Activated CD8-positive, alpha-beta T cell treated with anti-CD3 and anti-CD28 coated beads, Interleukin-2, amount 10 ng/mL, durations not matched to agents 7 days and 5 days (primary cell): ENCODE measurements around the gene NMNAT3. TPM values are rescaled to one million over a fixed set of nuclear protein-coding genes. Genes with fewer than 3 reads are reported as not detected.

Experiments
- ATAC-seq: fragments of 150-1000 bp; cut with Tn5 transposase; one replicate; pipeline ENCODE4 v1.10.0; 2021; ENCODE audit warnings: moderate library complexity
- CTCF ChIA-PET: fragments of 350-600 bp; sonication (Branson Sonifier 250); formaldehyde crosslinking; loops from one replicate; lab custom pipeline; 2021; ENCODE audit warnings: antibody characterized with exemption; lab: Charles Lee
- POLR2A ChIA-PET: fragments of 350-600 bp; sonication (Branson Sonifier 250); formaldehyde crosslinking; loops from one replicate; lab custom pipeline; 2021; ENCODE audit warnings: antibody characterized with exemption; lab: Charles Lee
- DNase-seq: peaks from one replicate; pipeline ENCODE4 v3.0.0-alpha.2; 2020
- H3K27ac Mint-ChIP-seq: one replicate; pipeline ENCODE4 v1.8.0; 2021; ENCODE audit warnings: mild to moderate bottlenecking, mixed read lengths
- H3K27me3 Mint-ChIP-seq: one replicate; pipeline ENCODE4 v1.8.0; 2021; ENCODE audit warnings: low read depth, mixed read lengths
- H3K36me3 Mint-ChIP-seq: one replicate; pipeline ENCODE4 v1.8.0; 2021; ENCODE audit warnings: low read depth, mixed read lengths
- H3K4me1 Mint-ChIP-seq: one replicate; pipeline ENCODE4 v1.8.0; 2021; ENCODE audit warnings: low read depth, mixed read lengths
- H3K4me3 Mint-ChIP-seq: one replicate; pipeline ENCODE4 v1.8.0; 2021; ENCODE audit warnings: mild to moderate bottlenecking, mixed read lengths
- H3K9me3 Mint-ChIP-seq: one replicate; pipeline ENCODE4 v1.8.0; 2022; ENCODE audit warnings: mixed read lengths; ENCODE audit not compliant: insufficient read depth
- total RNA-seq, 2 experiments: library from RNA; stranded (reverse); gene quantifications; one replicate each; pipeline ENCODE4 v1.2.3, GENCODE V29; 2021

Gene NMNAT3
- total RNA-seq, 2 experiments from 2014 or later: 0.18 to 0.55 TPM

DNA sequence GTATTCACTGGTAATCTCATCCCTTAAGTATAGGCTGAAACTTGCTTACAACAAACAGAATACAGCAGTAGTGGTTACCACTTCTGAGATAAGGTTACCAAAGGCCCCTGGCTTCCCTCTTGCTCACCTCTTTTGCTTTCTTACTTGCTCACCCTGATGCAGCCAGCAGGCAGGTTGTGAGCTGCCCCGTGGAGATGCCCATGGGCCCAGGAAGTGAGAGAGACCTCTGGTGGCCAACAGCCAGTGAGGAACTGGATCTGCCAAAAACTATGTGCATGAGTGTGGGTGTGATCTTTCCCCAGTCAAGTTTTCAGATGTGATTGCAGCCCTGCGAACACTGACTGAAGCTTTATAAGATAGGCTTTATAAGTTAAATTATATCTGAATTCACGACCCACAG is 48.7 kb downstream of the NMNAT3 start:
- H3K36me3 Mint-ChIP-seq: no peaks in the 10 kb centered on the region
- no peaks in the 10 kb centered on the region for H3K9me3 Mint-ChIP-seq
- DNase-seq: peak; percentile 32
- no peaks in the 10 kb centered on the region for H3K27me3 Mint-ChIP-seq
- no peak overlapping the region for H3K4me3 Mint-ChIP-seq
- CTCF ChIA-PET: interaction anchor here (1.1 to 1.8 kb wide), 2 partner anchors 10 to 65 kb away, joined by 3 to 4 read pairs; no protein-coding TSS in a partner anchor
- POLR2A ChIA-PET: no interaction called here
- ATAC-seq: peak; percentile 57
- no peaks in the 10 kb centered on the region for H3K4me1 Mint-ChIP-seq
- H3K27ac Mint-ChIP-seq: no peak overlapping the region

DNA sequence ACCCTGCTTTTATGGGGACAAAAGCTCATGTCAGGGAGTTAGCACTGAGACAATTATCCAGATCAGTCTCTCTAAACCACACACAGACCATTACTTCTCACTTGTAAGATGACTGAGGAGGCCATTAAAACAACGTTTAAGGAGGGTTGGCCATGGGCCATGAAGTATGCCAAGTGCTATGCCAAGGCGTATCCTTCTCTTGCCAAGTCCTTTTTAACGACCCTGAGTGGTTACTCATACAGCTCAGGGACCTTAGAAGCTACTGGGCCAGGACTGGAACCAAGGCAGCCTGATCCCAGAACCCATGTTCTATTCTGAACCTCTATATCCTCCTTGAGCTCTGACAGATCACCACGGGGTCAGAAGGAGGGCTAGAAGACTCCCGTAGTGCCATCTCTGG is 50.0 kb downstream of the NMNAT3 start:
- ChIA-PET CTCF (no interaction called here), POLR2A (no interaction called here)
- ATAC-seq (no peak), DNase-seq (no peak)
- Mint-ChIP-seq H3K36me3 (no peaks in the 10 kb centered on the region), H3K4me1 (no peaks in the 10 kb centered on the region), H3K9me3 (no peaks in the 10 kb centered on the region), H3K4me3 (no peak overlapping the region), H3K27ac (no peak overlapping the region), H3K27me3 (no peaks in the 10 kb centered on the region)

DNA sequence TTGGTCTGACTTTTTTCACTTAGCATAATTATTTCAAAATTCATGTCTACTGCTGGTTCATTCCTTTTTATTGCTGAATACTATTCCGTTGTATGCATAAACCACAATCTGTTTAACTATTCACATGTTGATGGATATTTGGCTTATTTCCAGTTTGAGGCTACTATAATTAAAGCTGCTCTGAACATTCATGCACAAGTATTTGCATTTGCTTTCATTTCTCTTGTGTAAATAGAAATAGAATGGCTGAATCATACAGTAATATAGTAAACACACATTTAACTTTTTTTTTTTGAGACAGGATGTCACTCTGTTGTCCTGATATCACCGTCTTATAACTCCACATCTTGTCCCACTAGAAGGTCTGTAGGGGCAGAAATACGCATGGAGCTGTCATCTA is 57.3 kb downstream of the NMNAT3 start:
- Mint-ChIP-seq H3K4me1 (no peaks in the 10 kb centered on the region), H3K27ac (no peak overlapping the region), H3K9me3 (no peaks in the 10 kb centered on the region), H3K4me3 (no peak overlapping the region), H3K36me3 (no peaks in the 10 kb centered on the region), H3K27me3 (no peaks in the 10 kb centered on the region)
- ATAC-seq (no peak), DNase-seq (no peak)
- ChIA-PET POLR2A (no interaction called here), CTCF (interaction anchor here (1.3 kb wide), 1 partner anchor 20 kb away, joined by 3 read pairs; no protein-coding TSS in a partner anchor)

- Mint-ChIP-seq H3K27me3 (no peaks in the 10 kb centered on the region), H3K4me3 (no peak overlapping the region), H3K27ac (no peak overlapping the region), H3K9me3 (no peaks in the 10 kb centered on the region), H3K4me1 (no peaks in the 10 kb centered on the region), H3K36me3 (no peaks in the 10 kb centered on the region)
- ChIA-PET CTCF (no interaction called here), POLR2A (no interaction called here)
- DNase-seq (no peak), ATAC-seq (no peak)
Measured at GRCh38 chr3:139619484-139619883, 58.3 kb downstream of the NMNAT3 start.

GRCh38 chr3:139617672-139618268 is 60.0 kb downstream of the NMNAT3 start:
- ChIA-PET CTCF (no interaction called here), POLR2A (no interaction called here)
- Mint-ChIP-seq H3K27me3 (no peaks in the 10 kb centered on the region), H3K36me3 (no peaks in the 10 kb centered on the region), H3K27ac (no peak overlapping the region), H3K9me3 (no peaks in the 10 kb centered on the region), H3K4me1 (no peaks in the 10 kb centered on the region), H3K4me3 (no peak overlapping the region)
- ATAC-seq (no peak), DNase-seq (no peak)

DNA sequence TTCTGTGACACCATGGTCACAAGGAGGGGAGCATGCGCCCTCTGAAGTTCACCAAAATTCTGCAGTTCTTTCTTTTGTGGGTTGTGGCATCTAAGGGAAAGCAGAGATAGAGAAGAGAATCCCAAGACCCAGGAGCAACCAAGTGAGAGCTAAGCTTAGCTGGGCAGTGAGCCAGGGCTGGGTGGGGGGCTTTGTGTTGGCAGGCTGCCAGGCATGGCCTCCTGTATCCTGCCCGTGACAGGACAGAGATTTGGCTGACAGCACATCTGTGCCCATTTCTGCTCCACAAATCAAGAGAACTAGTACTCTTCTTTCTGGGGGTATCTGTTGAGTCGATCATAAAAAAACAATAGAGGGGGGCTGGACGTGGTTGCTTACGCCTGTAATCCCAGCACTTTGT is 66.2 kb downstream of the NMNAT3 start:
- H3K27me3 Mint-ChIP-seq: no peaks in the 10 kb centered on the region

GRCh38 chr3:139610886-139611285 is 66.9 kb downstream of the NMNAT3 start:
- DNase-seq: no peak
- Mint-ChIP-seq H3K36me3 (no peaks in the 10 kb centered on the region), H3K9me3 (no peaks in the 10 kb centered on the region), H3K27ac (no peak overlapping the region), H3K4me3 (no peak overlapping the region), H3K4me1 (no peaks in the 10 kb centered on the region), H3K27me3 (peaks cover 2% of the 10 kb centered on the region)
- ChIA-PET POLR2A (no interaction called here), CTCF (no interaction called here)
- no peak for ATAC-seq

More for the DNA sequence above, 66.2 kb downstream of the NMNAT3 start:
- H3K9me3 Mint-ChIP-seq: no peaks in the 10 kb centered on the region
- ChIA-PET CTCF (no interaction called here), POLR2A (no interaction called here)
- no peak overlapping the region for H3K27ac Mint-ChIP-seq
- H3K4me3 Mint-ChIP-seq: no peak overlapping the region
- DNase-seq (no peak), ATAC-seq (no peak)
- no peaks in the 10 kb centered on the region for H3K36me3 Mint-ChIP-seq
- no peaks in the 10 kb centered on the region for H3K4me1 Mint-ChIP-seq

DNA sequence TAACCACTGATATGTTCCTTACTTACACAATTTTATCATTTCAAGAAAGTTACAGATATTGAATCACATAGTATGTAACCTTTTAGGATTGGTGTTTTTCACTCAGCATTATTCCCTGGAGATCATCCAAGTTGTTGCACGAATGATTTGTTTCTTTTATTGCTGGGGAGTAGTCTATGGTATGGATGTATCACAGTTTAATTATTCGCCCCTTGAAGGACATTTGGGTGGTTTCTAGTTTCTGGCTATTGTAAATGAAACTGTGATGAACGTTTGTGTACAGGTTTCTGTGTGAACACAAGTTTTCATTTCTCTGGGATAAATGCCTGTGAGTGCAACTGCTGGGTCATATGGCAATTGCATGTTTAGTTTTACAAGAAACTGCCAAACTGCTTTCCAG is 68.8 kb downstream of the NMNAT3 start:
- Mint-ChIP-seq H3K9me3 (no peaks in the 10 kb centered on the region), H3K36me3 (no peaks in the 10 kb centered on the region), H3K27me3 (peaks cover 2% of the 10 kb centered on the region), H3K4me3 (no peak overlapping the region), H3K27ac (no peak overlapping the region), H3K4me1 (no peaks in the 10 kb centered on the region)
- ATAC-seq (no peak), DNase-seq (no peak)
- ChIA-PET CTCF (no interaction called here), POLR2A (no interaction called here)

- Mint-ChIP-seq H3K9me3 (no peaks in the 10 kb centered on the region), H3K27me3 (peaks cover 2% of the 10 kb centered on the region), H3K36me3 (no peaks in the 10 kb centered on the region), H3K27ac (no peak overlapping the region), H3K4me1 (no peaks in the 10 kb centered on the region), H3K4me3 (no peak overlapping the region)
- no peak for DNase-seq
- ChIA-PET POLR2A (no interaction called here), CTCF (no interaction called here)
- no peak for ATAC-seq
Measured at GRCh38 chr3:139608108-139608380, 69.7 kb downstream of the NMNAT3 start.

GRCh38 chr3:139607257-139608107 is 70.3 kb downstream of the NMNAT3 start:
- H3K36me3 Mint-ChIP-seq: no peaks in the 10 kb centered on the region
- ATAC-seq (no peak), DNase-seq (no peak)
- POLR2A ChIA-PET: no interaction called here
- H3K9me3 Mint-ChIP-seq: no peaks in the 10 kb centered on the region
- no peak overlapping the region for H3K27ac Mint-ChIP-seq
- H3K4me3 Mint-ChIP-seq: no peak overlapping the region
- peaks cover 2% of the 10 kb centered on the region for H3K27me3 Mint-ChIP-seq
- H3K4me1 Mint-ChIP-seq: no peaks in the 10 kb centered on the region
- CTCF ChIA-PET: no interaction called here

DNA sequence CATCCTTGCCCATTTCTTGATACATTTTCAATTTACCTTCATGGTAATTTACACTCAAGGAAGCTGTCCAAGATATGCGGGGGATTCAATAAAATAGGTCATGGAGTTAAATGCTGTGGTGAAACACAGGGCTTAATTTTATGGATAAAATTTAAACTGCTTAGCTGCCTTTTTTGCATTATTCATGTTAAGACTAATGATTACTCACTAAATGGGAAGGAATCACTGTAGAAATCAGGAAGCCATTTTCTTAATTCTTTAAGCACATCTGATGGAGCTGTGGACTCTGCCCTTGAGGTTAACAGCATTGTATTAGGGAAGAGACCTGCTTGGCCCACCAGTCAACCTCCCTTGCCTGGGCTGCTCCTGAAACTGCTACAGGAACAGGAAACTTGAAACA is 75.8 kb downstream of the NMNAT3 start:
- no peak for ATAC-seq
- Mint-ChIP-seq H3K27ac (no peak overlapping the region), H3K36me3 (no peaks in the 10 kb centered on the region), H3K9me3 (no peaks in the 10 kb centered on the region), H3K27me3 (peaks cover 2% of the 10 kb centered on the region), H3K4me3 (no peak overlapping the region), H3K4me1 (no peaks in the 10 kb centered on the region)
- CTCF ChIA-PET: no interaction called here
- no peak for DNase-seq
- POLR2A ChIA-PET: no interaction called here

- DNase-seq (no peak), ATAC-seq (no peak)
- POLR2A ChIA-PET: no interaction called here
- H3K4me1 Mint-ChIP-seq: no peaks in the 10 kb centered on the region
- H3K27ac Mint-ChIP-seq: no peak overlapping the region
- CTCF ChIA-PET: no interaction called here
- no peaks in the 10 kb centered on the region for H3K36me3 Mint-ChIP-seq
- H3K4me3 Mint-ChIP-seq: no peak overlapping the region
- peaks cover 2% of the 10 kb centered on the region for H3K27me3 Mint-ChIP-seq
- H3K9me3 Mint-ChIP-seq: no peaks in the 10 kb centered on the region
Measured at GRCh38 chr3:139601191-139601961, 76.4 kb downstream of the NMNAT3 start.
